Glutamatergic neuron (in vitro differentiated cells): ENCODE measurements around the gene TRAK2. TPM values are rescaled to one million over a fixed set of nuclear protein-coding genes. Genes with fewer than 3 reads are reported as not detected.

Experiments
- DNase-seq: peaks from one replicate; pipeline ENCODE4 v3.0.0; 2022
- H3K27ac Mint-ChIP-seq: one replicate; pipeline ENCODE4 v1.8.0; 2020; ENCODE audit warnings: mild to moderate bottlenecking, mixed read lengths, inconsistent platforms; ENCODE audit not compliant: unreplicated experiment
- H3K27me3 Mint-ChIP-seq: one replicate; pipeline ENCODE4 v1.8.0; 2020; ENCODE audit warnings: mild to moderate bottlenecking, moderate library complexity, mixed read lengths, inconsistent platforms; ENCODE audit not compliant: unreplicated experiment
- H3K36me3 Mint-ChIP-seq: one replicate; pipeline ENCODE4 v1.8.0; 2020; ENCODE audit warnings: mild to moderate bottlenecking, mixed read lengths, inconsistent platforms; ENCODE audit not compliant: unreplicated experiment
- H3K4me1 Mint-ChIP-seq: one replicate; pipeline ENCODE4 v1.8.0; 2020; ENCODE audit warnings: mild to moderate bottlenecking, low read depth, mixed read lengths, inconsistent platforms; ENCODE audit not compliant: unreplicated experiment
- H3K4me3 Mint-ChIP-seq: one replicate; pipeline ENCODE4 v1.8.0; 2020; ENCODE audit warnings: mild to moderate bottlenecking, mixed read lengths, inconsistent platforms; ENCODE audit not compliant: unreplicated experiment
- H3K9me3 Mint-ChIP-seq: one replicate; pipeline ENCODE4 v1.8.0; 2020; ENCODE audit warnings: mild to moderate bottlenecking, moderate library complexity, mixed read lengths, inconsistent platforms; ENCODE audit not compliant: unreplicated experiment
- total RNA-seq: library from RNA; stranded (reverse); fragmentation: NEBNext Ultra II Directional; extraction: Animal tissue kit (Norgen Biotek cat#: 25700); gene quantifications from one replicate; pipeline ENCODE4 v1.2.1, GENCODE V29; 2021; ENCODE audit not compliant: unreplicated experiment
- TF ChIP-seq, protein P1 (sequence below): fragments of 200-600 bp; sonication (generic); IDR thresholded peaks from one replicate; pipeline ENCODE4 v1.5.0; 2021; ENCODE audit not compliant: partially characterized antibody, unreplicated experiment

TRAK2 gene
- total RNA-seq, 1 donor from 2014 or later = 58.9 TPM

DNA sequence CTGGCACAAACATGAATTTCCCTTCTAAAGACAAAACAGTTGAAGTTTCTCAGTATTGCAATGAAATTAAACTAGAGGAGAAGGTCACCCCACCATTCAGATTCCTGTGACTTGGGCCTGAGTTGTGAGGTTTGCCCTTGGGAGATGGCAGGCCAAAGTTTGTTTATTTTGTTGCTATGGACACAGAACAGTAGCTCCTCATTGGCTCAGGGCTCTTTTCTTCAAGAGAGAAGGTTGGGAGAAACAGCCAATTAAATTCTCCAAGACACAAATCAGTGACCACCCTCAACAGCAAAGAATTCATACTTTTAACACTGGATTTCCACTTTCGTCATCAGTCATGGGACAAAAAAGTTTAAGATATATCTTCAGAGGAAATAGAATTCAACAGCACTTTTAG is 94.0 kb downstream of the TRAK2 start, which contains the start of gene FLACC1:
Gene FLACC1, minus strand, starts transcription at position 125 of the 400 bp plus-strand sequence. CDS start 5,941 bp downstream, outside the sequence.
- Mint-ChIP-seq H3K36me3 (peaks cover 19% of the 10 kb centered on the region), H3K4me3 (no peak within 1 kb of the TSS), H3K27ac (peak within 1 kb of the TSS; percentile 26), H3K4me1 (no peaks in the 10 kb centered on the region), H3K27me3 (no peaks in the 10 kb centered on the region), H3K9me3 (no peaks in the 10 kb centered on the region)
- no peak for DNase-seq
- TF ChIP-seq, protein P1, sequence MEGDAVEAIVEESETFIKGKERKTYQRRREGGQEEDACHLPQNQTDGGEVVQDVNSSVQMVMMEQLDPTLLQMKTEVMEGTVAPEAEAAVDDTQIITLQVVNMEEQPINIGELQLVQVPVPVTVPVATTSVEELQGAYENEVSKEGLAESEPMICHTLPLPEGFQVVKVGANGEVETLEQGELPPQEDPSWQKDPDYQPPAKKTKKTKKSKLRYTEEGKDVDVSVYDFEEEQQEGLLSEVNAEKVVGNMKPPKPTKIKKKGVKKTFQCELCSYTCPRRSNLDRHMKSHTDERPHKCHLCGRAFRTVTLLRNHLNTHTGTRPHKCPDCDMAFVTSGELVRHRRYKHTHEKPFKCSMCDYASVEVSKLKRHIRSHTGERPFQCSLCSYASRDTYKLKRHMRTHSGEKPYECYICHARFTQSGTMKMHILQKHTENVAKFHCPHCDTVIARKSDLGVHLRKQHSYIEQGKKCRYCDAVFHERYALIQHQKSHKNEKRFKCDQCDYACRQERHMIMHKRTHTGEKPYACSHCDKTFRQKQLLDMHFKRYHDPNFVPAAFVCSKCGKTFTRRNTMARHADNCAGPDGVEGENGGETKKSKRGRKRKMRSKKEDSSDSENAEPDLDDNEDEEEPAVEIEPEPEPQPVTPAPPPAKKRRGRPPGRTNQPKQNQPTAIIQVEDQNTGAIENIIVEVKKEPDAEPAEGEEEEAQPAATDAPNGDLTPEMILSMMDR = no peak

DNA sequence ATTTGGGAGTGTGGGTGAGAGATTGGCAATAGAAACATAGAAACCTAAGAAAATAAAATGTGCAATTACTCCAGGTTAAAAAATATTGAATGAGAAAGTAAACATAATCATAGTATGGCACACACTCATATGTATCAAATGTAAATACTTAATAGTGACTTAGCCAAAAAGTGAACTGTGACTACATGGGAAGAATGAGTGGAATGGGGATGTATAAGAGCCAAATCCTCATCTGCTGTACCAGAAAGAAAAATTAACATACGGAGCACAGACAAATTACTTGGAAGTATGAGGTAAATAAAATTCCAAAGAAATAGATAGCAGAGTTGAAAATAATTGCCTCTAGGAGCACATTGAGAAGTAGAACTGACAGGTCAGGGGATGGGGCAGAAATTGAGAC is 98.1 kb downstream of the TRAK2 start:
- no peak overlapping the region for H3K4me3 Mint-ChIP-seq
- no peak for DNase-seq
- no peak overlapping the region for H3K27ac Mint-ChIP-seq
- H3K9me3 Mint-ChIP-seq = no peaks in the 10 kb centered on the region
- no peaks in the 10 kb centered on the region for H3K4me1 Mint-ChIP-seq
- H3K36me3 Mint-ChIP-seq = peaks cover 5% of the 10 kb centered on the region
- TF ChIP-seq, protein P1 = no peak
- H3K27me3 Mint-ChIP-seq = no peaks in the 10 kb centered on the region

DNA sequence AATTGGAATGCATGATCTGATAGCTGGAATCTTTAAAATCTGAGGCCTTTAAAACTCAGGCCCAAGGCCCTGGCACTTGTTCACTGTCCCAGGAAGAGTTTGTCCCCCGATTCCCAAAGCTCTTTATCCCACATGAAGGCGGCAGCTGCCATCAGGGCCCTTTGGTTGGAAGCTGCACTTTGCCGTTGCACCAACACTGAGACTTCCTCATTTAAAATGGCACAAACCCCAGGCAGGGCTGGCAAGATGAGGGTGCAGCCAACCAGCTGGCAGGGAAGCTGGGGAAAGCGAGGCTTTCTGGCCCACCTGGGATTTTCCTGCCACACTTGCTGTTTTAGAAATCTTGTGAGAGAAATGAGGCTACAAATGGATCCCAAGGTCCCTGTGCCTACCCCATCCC is 100.4 kb downstream of the TRAK2 start:
- no peaks in the 10 kb centered on the region for H3K27me3 Mint-ChIP-seq
- H3K4me3 Mint-ChIP-seq = no peak overlapping the region
- peaks cover 2% of the 10 kb centered on the region for H3K9me3 Mint-ChIP-seq
- H3K27ac Mint-ChIP-seq = no peak overlapping the region
- peaks cover 5% of the 10 kb centered on the region for H3K36me3 Mint-ChIP-seq
- H3K4me1 Mint-ChIP-seq = peaks cover 3% of the 10 kb centered on the region
- TF ChIP-seq, protein P1 = no peak
- DNase-seq = no peak

DNA sequence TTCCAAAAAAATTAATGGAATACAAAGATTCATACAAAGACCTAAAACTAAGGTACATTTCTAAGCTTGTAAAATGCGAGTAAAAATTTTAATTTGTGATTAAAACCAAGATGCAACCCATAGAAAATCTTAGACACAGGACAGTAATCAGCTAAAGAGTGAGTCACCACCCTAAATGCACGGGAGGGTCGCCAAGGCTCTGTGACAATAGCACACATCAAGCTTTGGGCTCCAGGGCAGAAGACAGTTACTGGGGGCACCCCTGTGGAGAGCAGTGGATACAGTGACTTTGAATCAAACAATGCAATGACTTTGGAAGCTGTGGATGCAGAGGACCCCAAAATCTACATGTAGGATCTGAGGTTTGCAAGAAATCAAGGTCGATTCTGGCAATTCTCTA is 101.7 kb downstream of the TRAK2 start:
- peaks cover 2% of the 10 kb centered on the region for H3K9me3 Mint-ChIP-seq
- H3K27ac Mint-ChIP-seq = no peak overlapping the region
- TF ChIP-seq, protein P1 = no peak
- peaks cover 8% of the 10 kb centered on the region for H3K36me3 Mint-ChIP-seq
- H3K4me3 Mint-ChIP-seq = no peak overlapping the region
- H3K27me3 Mint-ChIP-seq = no peaks in the 10 kb centered on the region
- peaks cover 10% of the 10 kb centered on the region for H3K4me1 Mint-ChIP-seq
- no peak for DNase-seq

DNA sequence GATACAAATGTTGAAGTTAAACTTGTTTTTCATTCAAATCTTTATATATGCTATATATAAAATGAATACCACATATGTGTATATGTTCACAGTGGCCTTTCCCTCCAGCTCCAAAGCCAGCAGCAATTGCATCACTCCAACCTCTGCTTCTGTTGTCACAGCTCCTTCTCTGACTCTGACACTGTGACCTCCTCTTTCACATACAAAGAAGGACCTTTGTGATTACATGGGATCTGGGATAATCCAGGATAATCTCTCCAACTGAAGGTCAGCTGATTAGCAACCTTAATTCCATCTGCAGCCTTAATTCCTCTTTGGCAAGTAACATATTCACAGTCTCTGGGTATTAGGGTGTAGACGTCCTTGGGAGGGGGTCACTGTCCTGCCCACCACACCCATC is 102.5 kb downstream of the TRAK2 start:
- peaks cover 2% of the 10 kb centered on the region for H3K9me3 Mint-ChIP-seq
- TF ChIP-seq, protein P1 = no peak
- H3K36me3 Mint-ChIP-seq = peaks cover 5% of the 10 kb centered on the region
- H3K27me3 Mint-ChIP-seq = no peaks in the 10 kb centered on the region
- no peak for DNase-seq
- no peak overlapping the region for H3K27ac Mint-ChIP-seq
- H3K4me1 Mint-ChIP-seq = peaks cover 13% of the 10 kb centered on the region
- H3K4me3 Mint-ChIP-seq = no peak overlapping the region
